Measurements from ENCODE around the gene SMPD3. TPM values are rescaled to one million over a fixed set of nuclear protein-coding genes. Genes with fewer than 3 reads are reported as not detected.

The SMPD3 gene
- total and polyA plus RNA-seq, 7 donors = 0.49 to 29.7 (median 2.8) TPM

- H3K4me1 ChIP-seq = no peaks in the 10 kb centered on the region
- intact Hi-C loops (cut with DNase I) = no loop called here
- H3K4me3 ChIP-seq = no peak overlapping the region
- TF ChIP-seq POLR2AphosphoS5 (IDR thresholded peaks at IDR 0.05) = no peak
- TF ChIP-seq EP300 (IDR thresholded peaks at IDR 0.05) = no peak
- H3K9me3 ChIP-seq = no peaks in the 10 kb centered on the region
- H3K27ac ChIP-seq = no peak overlapping the region
- H3K36me3 ChIP-seq = no peaks in the 10 kb centered on the region
- 62 to 68% methylated on average over 9 of the region's 9 CpGs for WGBS, 2 donors
- no peaks in the 10 kb centered on the region for H3K27me3 ChIP-seq
- no peak for DNase-seq
Observed at GRCh38 chr16:68425498-68426346, 22.6 kb downstream of the SMPD3 start.

DNA sequence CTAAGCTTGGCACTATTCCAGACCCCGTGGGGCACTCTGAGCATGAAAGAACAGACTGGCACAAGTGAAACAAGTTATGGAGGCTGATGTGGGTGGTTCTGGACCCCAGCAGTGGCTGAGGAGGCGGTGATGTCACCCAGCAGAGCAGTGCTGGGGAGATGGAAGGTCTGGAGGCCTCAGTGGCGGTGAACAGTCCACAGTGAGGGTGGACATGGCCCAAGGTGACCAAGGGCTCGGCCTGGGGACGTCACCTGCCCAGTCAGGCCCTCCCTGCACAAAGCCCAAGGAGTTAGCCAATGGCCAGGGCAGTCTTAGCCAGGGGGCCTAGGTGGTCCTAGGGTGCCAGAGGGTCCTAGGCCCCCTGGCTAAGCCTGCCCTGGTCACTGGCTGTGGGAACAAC is 24.5 kb downstream of the SMPD3 start:
- DNase-seq = no peak
- Histone ChIP-seq H3K9me3 (no peaks in the 10 kb centered on the region), H3K36me3 (no peaks in the 10 kb centered on the region), H3K27ac (no peak overlapping the region), H3K4me1 (no peaks in the 10 kb centered on the region), H3K27me3 (no peaks in the 10 kb centered on the region), H3K4me3 (no peak overlapping the region)
- WGBS, 2 donors = 80 to 83% methylated on average over 5 of the region's 5 CpGs
- TF ChIP-seq POLR2AphosphoS5 (IDR thresholded peaks at IDR 0.05) (no peak), EP300 (IDR thresholded peaks at IDR 0.05) (no peak), CTCF (IDR thresholded peaks at IDR 0.05) (no peak), POLR2A (IDR thresholded peaks at IDR 0.05) (no peak)
- intact Hi-C loops (cut with DNase I) = no loop called here

GRCh38 chr16:68422396-68422960 is 25.8 kb downstream of the SMPD3 start:
- DNase-seq = no peak
- intact Hi-C loops (cut with DNase I) = no loop called here
- no peak for TF ChIP-seq POLR2A (IDR thresholded peaks at IDR 0.05)
- no peak for TF ChIP-seq EP300 (IDR thresholded peaks at IDR 0.05)
- no peak for TF ChIP-seq CTCF (IDR thresholded peaks at IDR 0.05)
- no peak for TF ChIP-seq POLR2AphosphoS5 (IDR thresholded peaks at IDR 0.05)
- H3K27ac ChIP-seq = no peak overlapping the region
- H3K9me3 ChIP-seq = no peaks in the 10 kb centered on the region
- no peaks in the 10 kb centered on the region for H3K36me3 ChIP-seq
- H3K4me1 ChIP-seq = peaks cover 0 to 5% (median 0%) of the 10 kb centered on the region in 4 donors
- H3K27me3 ChIP-seq = no peaks in the 10 kb centered on the region
- H3K4me3 ChIP-seq = no peak overlapping the region
- WGBS, 2 donors = 85 to 95% methylated on average over 4 of the region's 4 CpGs

- DNase-seq = no peak
- H3K36me3 ChIP-seq = no peaks in the 10 kb centered on the region
- TF ChIP-seq EP300 (IDR thresholded peaks at IDR 0.05) = no peak
- no peak for TF ChIP-seq CTCF (IDR thresholded peaks at IDR 0.05)
- no peak for TF ChIP-seq POLR2AphosphoS5 (IDR thresholded peaks at IDR 0.05)
- no peak for TF ChIP-seq POLR2A (IDR thresholded peaks at IDR 0.05)
- no peaks in the 10 kb centered on the region for H3K27me3 ChIP-seq
- H3K4me1 ChIP-seq = peaks cover 0 to 5% (median 0%) of the 10 kb centered on the region in 4 donors
- intact Hi-C loops (cut with DNase I) = no loop called here
- no peak overlapping the region for H3K4me3 ChIP-seq
- no peak overlapping the region for H3K27ac ChIP-seq
- no peaks in the 10 kb centered on the region for H3K9me3 ChIP-seq
- 76 to 87% methylated on average over 5 of the region's 5 CpGs for WGBS, 2 donors
Observed at GRCh38 chr16:68421076-68421475, 27.2 kb downstream of the SMPD3 start.

- H3K4me3 ChIP-seq = no peak overlapping the region
- H3K27me3 ChIP-seq = no peaks in the 10 kb centered on the region
- H3K36me3 ChIP-seq = no peaks in the 10 kb centered on the region
- intact Hi-C loops (cut with DNase I) = no loop called here
- H3K27ac ChIP-seq = no peak overlapping the region
- TF ChIP-seq POLR2A (IDR thresholded peaks at IDR 0.05) (no peak), POLR2AphosphoS5 (IDR thresholded peaks at IDR 0.05) (no peak), EP300 (IDR thresholded peaks at IDR 0.05) (no peak), CTCF (IDR thresholded peaks at IDR 0.05) (no peak)
- WGBS, 2 donors = 55 to 86% methylated on average over 4 of the region's 4 CpGs
- no peak for DNase-seq
- peaks cover 0 to 5% (median 0%) of the 10 kb centered on the region in 4 donors for H3K4me1 ChIP-seq
- H3K9me3 ChIP-seq = no peaks in the 10 kb centered on the region
Observed at GRCh38 chr16:68420366-68420942, 27.9 kb downstream of the SMPD3 start.

All from sigmoid colon (tissue), 7 donors.